Measurements from ENCODE around the gene FAM187B.

FAM187B gene

DNA sequence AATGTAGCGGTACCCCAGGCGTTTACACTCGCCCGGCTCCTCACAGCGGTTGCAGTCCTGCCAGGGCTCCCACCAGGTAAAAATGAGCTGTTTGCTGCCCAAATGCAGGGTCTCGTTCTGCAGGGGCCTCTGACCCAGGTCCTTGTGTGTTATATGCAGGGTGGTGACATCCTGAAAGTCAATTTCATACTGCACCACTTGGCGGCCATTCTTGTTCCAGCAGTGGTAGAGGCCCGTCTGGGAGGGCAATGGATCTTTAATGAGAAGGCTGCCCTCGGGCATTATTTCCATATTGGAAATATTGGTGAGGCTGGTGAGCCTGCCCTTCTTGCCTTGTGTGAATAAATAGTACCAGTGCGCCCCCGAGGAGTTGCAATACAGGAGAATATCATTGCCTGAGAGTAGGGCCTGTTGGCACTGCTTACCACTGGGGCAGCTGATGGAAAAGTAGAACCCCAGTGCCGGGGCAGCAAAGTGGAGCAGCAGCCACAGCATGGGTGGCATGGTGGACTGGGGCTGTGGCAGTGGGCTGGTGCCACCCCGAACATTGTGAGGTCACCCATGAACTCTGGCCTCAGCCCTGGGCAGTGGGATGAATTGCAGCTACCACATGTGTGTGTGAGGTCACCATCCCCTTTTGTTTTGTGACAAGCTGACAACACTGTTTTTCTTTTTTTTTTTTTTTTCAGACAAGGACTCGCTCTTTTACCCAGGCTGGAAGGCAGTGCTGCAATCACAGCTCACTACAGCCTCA, at the start of gene FAM187B:
FAM187B (minus strand) TSS at position 563 of the 754 bp plus-strand sequence; CDS start at position 504, 59 bp downstream.
- no peak for DNase-seq (ENCODE audit: low spot score)

DNA sequence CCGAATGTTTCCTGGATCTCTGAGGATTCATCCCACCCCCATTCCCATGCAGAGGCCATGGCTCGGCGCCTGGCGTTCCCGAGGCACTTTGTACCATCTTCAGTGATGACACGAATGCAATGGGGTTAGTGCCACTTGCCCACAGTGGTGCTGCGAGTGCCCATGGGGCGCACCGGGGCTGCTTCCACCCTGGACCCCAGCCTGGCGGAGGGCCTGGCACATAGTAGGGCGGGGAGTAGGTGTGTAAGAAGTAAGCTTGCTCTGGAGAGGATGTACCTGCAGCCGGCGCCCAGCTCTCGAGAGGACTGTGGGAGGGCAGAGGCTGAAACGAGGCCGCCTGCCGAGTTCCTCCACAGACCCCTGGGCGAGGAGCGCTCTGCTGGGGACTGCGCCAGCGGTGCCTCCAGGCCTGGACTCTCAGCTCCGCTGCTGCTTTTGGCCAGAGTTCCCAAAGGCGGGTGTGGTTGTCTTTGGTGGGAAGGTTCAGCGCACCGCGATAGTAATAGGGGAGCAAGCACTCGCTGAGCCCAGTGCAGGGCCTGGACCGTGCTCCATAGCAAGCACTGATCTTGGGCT, 48.3 kb upstream of the FAM187B start:
- no peak for DNase-seq (ENCODE audit: low spot score)

DNA sequence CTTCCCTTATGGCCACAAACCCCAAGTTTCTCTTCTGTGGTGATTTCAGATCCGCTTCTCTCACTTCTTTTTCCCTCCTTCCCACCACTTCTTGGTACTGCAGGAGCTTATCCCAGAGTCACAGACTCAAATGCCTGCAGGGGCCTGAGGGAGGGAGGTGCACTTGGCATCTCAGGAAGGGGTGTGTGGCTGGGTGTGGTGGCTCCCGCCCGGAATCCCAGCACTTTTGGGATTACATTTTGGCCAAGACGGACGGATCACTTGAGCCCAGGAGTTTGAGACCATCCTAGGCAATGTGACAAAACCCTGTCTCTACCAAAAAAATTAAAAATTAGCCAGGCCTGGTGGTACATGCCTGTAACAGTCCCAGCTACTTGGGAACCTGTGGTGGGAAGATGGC, 45.8 kb upstream of the FAM187B start:
- DNase-seq (ENCODE audit: low spot score), result no peak

GRCh38 chr19:35273686-35274259, 45.2 kb upstream of the FAM187B start:
- no peak for DNase-seq (ENCODE audit: low spot score)

- no peak for DNase-seq (ENCODE audit: low spot score)
Measured at GRCh38 chr19:35272954-35273649, 44.6 kb upstream of the FAM187B start.

DNA sequence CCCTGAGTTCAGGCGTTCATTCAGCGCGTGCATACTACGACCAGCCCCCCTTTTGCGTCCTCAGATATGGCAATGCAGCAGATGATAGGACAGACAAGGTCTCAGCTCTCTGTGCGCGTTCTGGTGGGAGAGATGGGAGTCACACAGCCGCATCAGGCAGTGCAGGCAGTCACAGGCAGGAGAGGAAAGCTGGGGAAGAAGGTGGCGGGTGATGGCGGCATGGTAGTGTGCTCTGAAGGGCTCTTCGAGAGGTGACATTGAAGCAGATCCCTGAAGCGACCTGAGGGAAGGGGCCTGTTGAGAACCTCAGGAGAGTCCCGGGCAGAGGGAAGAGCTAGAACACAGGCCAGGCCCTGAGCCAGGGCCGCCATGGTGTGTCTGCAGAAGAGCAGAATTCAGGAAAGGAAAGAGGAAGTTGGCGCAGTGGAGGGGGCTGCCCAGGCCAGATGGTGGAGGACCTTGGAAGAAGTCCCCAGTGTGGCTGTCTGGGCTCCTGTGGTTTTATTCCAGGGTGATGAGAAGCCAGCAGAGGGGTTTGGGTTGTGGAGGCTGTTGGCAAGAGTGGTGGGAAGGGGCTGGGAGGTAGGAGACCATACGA, 43.7 kb upstream of the FAM187B start:
- no peak for DNase-seq (ENCODE audit: low spot score)

- DNase-seq (ENCODE audit: low spot score), result no peak
Measured at GRCh38 chr19:35271546-35271945, 43.0 kb upstream of the FAM187B start.

- DNase-seq (ENCODE audit: low spot score), result no peak
Measured at GRCh38 chr19:35270381-35270811, 41.9 kb upstream of the FAM187B start.

- peak; percentile 77 for DNase-seq (ENCODE audit: low spot score)
Measured at GRCh38 chr19:35269438-35270117, 41.0 kb upstream of the FAM187B start.

DNA sequence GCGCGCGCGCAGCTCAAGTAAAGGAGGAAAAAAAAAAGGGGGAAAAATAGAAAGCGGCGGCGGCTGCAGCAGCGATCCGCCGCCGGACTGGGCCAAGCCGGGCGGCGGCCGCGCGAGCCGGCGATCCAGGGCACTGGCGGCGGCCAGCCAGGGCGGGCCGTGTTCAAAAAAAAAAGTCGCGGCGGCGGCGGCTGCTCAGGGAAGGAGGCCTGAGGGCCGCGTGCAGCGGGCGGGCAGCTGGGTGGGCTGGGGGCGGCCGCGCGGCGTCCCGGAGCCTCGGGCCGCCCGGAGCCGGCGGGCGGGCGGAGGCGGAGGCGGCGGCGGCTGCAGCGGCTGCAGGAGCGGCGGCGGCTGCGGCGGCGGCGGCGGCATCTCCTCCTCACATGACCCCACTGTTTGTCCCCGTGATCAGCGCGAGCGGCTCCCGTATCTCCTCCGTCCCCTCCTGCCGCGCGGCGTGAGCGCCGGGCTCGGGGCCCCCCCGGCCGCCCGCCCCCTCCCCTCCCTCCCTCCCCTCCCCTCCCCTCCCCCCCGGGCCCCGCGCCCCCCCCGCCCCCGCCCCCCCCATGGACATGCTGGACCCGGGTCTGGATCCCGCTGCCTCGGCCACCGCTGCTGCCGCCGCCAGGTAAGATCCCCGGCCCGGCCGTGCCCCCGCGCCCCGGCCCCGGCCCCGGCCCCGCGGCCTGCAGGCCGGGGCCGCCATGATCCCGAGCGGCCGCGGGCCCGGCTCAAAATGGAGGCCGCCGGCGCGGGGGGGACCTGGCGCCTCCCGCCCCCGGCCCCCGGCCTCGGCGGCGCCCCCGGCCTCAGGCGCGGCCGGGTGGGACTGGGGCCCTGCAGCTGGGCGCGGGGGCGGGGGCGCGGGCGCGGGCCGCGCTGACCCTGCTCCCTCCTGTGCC, 40.2 kb upstream of the FAM187B start, which contains the start of gene USF2:
USF2 (plus strand) TSS at position 427 of the 902 bp plus-strand sequence; CDS start at position 567, 140 bp downstream.
- peak; percentile 83 for DNase-seq (ENCODE audit: low spot score)

GRCh38 chr19:35267818-35268535, 39.4 kb upstream of the FAM187B start:
- peak; percentile 98 for DNase-seq (ENCODE audit: low spot score)

DNA sequence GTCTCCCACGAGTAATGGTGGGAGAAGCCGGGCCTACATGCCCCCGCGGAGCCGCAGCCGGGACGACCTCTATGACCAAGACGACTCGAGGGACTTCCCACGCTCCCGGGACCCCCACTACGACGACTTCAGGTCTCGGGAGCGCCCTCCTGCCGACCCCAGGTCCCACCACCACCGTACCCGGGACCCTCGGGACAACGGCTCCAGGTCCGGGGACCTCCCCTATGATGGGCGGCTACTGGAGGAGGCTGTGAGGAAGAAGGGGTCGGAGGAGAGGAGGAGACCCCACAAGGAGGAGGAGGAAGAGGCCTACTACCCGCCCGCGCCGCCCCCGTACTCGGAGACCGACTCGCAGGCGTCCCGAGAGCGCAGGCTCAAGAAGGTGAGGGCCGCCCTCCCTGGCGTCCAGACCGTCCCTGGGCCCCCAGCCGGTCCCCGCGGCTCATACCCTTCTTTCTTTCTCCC, 38.8 kb upstream of the FAM187B start:
- DNase-seq (ENCODE audit: low spot score), result no peak

GRCh38 chr19:35266520-35267352, 38.2 kb upstream of the FAM187B start:
- no peak for DNase-seq (ENCODE audit: low spot score)

- no peak for DNase-seq (ENCODE audit: low spot score)
Measured at GRCh38 chr19:35265900-35266519, 37.5 kb upstream of the FAM187B start.

DNA sequence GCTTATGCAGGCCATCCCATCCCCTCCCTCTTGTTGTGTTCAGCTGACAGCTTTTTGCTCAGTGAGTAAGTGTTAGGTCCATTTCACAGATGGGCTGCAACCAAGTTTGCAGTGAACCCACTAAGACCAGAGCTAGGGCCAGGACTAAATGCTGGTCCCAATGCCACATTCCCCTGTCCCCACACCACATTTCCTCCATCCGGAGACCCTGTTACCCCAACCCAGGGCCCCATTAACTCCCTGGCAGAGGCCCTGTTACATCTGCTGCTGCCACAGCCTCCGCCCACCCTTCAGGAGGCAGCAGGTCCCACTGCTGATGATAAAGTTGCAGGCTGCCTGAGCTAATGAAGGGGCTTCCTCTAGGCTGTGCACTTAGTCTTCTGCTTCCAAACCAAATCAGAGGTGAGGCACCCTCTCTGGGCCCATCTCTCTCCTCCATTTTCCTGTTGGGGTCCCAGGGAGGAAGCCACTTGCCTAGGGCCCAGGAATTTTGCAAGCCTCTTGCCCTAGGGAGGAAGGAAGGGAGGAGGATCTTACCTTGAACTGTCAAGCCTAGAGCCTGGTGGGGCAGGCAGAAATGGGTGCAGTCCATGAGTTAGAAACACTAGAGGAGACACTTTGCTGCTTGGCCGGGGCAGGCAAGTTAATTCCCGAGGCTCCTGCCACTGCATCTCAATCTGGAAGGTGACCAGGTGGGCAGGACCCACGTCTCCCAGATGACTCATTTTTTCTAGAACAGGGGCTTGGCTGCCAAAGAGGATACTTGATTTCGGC, 36.8 kb upstream of the FAM187B start:
- no peak for DNase-seq (ENCODE audit: low spot score)

DNA sequence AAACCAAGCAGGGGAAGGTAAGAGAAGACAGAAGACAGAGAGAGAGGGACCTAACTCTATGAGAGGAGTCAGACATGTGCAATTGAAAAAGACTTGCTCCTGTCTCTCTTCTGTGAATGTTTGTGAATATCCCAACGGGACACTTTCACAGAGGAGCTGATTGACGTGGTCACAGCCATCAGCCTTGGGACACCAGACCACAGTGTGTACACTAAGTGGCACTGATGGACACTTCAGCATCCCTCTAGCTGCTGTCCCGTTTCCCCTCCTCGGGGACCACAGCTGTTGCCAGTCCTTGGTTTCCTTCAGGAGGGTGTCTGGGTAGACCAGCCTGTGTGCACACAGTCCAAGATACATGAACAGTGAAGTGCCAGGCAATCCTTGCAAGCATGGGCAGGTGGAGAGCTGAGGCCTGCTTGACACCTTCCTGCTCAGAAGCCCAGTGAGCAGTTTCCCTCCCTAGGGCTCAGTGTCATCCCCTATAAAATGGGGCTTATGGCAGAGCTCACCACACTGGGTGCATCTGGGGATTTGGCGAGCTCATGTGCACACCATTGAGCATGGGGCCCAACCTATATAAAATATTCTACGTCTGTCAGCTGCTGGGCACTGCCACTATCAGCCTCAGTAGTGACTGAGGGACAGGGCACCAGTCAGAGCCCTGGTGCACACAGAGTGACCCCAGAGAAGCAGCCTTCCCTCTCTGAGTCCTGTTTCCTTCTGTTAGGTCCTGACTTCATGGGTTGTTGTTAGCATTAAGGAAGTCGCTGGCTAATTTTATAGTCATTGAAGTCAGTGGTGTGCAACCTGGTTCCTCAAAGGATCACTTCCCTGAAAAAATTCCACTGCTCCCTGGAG, 36.0 kb upstream of the FAM187B start:
- DNase-seq (ENCODE audit: low spot score), result no peak

Measured in germinal center (tissue), 1 donor.